Progenitor cell of endocrine pancreas (in vitro differentiated cells): ENCODE data around the gene COL11A2. TPM values are rescaled to one million over a fixed set of nuclear protein-coding genes. Genes with fewer than 3 reads are reported as not detected.
A peak's percentile ranks its signal among the peaks of the same experiment; 100 is the strongest.

Experiments
- DNase-seq: peaks from one replicate; pipeline ENCODE4 v3.0.0; 2021; ENCODE audit warnings: low spot score; ENCODE audit not compliant: unreplicated experiment
- H3K27ac Mint-ChIP-seq: 2 replicates; pipeline ENCODE4 v1.8.0; 2021; ENCODE audit warnings: mild to moderate bottlenecking, moderate library complexity, mixed read lengths
- H3K27me3 Mint-ChIP-seq: 2 replicates; pipeline ENCODE4 v1.8.0; 2021; ENCODE audit warnings: mixed read lengths
- H3K36me3 Mint-ChIP-seq: 2 replicates; pipeline ENCODE4 v1.8.0; 2022; ENCODE audit warnings: mixed read lengths; ENCODE audit not compliant: insufficient read depth
- H3K4me1 Mint-ChIP-seq: 2 replicates; pipeline ENCODE4 v1.8.0; 2021; ENCODE audit warnings: low read depth, mixed read lengths
- H3K4me3 Mint-ChIP-seq: 2 replicates; pipeline ENCODE4 v1.8.0; 2021; ENCODE audit warnings: low read depth, mild to moderate bottlenecking, moderate library complexity, mixed read lengths
- H3K9me3 Mint-ChIP-seq: 2 replicates; pipeline ENCODE4 v1.8.0; 2021; ENCODE audit warnings: low read depth, mixed read lengths
- total RNA-seq: library from RNA; stranded (reverse); gene quantifications from 2 replicates; pipeline ENCODE4 v1.2.1, GENCODE V29; 2021
- TF ChIP-seq, protein P1 (sequence below): fragments of 200-600 bp; sonication (generic); IDR thresholded peaks from one replicate; pipeline ENCODE4 v1.5.0; 2021; ENCODE audit warnings: antibody characterized with exemption, mild to moderate bottlenecking; ENCODE audit not compliant: unreplicated experiment

Gene COL11A2
- total RNA-seq, 1 donor from 2014 or later: 4.3 TPM

DNA sequence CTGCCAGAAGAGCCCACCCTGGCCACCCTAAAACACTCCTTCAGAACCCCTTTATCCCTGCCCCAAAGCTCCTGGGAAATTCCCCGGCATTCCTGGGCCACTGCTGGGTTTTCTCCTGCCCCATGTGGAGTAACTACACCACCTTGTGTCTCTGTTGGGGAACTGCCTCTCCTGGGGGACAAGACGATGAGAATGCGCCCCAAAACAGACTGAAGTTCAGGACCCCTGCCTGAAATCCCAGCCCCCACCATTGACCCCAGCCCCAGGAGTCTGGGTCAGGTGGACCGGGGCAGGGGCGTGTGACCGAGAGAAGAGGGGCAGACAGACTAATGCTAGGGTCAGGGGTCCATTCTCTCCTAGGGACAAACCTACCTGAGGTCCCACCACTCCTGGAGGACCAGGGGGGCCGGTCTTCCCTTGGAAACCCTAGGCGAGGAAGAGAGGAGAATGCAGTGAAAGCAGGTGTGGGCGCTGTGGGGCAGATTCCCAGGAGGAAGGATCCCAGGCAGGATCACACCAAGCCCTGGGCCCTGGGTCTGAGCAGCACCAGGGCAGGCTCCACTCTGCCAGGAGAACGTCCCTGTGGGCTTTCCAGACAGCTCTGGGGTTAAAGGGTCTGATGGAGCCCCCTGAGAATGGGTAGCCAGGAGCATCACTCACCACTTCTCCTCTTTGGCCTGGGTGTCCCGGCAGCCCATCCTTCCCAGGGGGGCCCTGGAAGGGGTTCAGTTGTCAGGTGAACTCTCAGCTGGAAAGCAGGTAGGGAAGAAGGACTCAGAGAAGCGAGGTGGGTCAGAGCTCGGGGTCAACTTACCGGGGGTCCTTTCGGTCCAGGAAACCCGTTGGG is 19.4 kb downstream of the COL11A2 start:
- Mint-ChIP-seq H3K27ac (peak overlapping the region; percentile 62), H3K4me3 (no peak overlapping the region), H3K9me3 (no peaks in the 10 kb centered on the region), H3K36me3 (no peaks in the 10 kb centered on the region), H3K4me1 (peaks cover 1% of the 10 kb centered on the region), H3K27me3 (peaks cover 22% of the 10 kb centered on the region)
- no peak for DNase-seq
- TF ChIP-seq, protein P1, sequence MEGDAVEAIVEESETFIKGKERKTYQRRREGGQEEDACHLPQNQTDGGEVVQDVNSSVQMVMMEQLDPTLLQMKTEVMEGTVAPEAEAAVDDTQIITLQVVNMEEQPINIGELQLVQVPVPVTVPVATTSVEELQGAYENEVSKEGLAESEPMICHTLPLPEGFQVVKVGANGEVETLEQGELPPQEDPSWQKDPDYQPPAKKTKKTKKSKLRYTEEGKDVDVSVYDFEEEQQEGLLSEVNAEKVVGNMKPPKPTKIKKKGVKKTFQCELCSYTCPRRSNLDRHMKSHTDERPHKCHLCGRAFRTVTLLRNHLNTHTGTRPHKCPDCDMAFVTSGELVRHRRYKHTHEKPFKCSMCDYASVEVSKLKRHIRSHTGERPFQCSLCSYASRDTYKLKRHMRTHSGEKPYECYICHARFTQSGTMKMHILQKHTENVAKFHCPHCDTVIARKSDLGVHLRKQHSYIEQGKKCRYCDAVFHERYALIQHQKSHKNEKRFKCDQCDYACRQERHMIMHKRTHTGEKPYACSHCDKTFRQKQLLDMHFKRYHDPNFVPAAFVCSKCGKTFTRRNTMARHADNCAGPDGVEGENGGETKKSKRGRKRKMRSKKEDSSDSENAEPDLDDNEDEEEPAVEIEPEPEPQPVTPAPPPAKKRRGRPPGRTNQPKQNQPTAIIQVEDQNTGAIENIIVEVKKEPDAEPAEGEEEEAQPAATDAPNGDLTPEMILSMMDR: peak; percentile 61

DNA sequence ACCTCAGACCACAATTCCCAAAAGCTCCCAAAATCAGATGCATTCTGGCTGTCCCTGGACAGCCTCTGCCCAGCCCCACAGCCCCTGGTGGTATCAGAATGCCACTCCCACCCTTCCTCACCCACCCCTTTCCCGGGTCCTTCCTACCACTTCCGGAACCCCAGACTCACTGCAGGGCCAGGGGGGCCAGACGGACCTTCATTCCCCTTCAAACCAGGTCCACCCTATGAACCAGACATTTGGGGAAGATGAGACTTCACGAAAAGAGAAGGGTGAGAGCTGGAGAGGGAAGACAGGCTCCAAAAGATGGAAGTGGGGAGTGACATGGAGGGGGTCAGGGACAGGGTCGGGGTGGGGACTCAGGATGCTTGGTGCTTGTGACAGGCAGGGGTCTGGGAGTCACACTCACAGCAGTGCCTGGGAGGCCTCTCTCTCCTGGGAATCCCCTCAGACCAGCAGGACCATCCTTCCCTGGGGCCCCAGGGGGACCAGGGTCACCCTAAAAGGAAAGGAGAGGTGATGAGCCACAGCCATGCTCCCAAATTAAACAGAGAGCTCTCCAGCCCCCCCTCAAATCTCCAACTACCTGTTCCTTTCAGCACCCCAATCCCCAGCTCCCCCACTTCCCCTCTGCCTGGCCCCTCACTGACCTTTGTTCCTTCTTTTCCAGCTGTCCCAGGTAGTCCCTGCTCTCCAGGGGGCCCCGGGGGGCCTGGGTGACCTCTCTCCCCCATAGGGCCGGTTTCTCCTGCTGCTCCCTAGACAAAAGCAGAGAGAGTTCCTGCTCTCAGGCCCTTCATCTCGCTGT is 20.2 kb downstream of the COL11A2 start:
- TF ChIP-seq, protein P1: no peak

DNA sequence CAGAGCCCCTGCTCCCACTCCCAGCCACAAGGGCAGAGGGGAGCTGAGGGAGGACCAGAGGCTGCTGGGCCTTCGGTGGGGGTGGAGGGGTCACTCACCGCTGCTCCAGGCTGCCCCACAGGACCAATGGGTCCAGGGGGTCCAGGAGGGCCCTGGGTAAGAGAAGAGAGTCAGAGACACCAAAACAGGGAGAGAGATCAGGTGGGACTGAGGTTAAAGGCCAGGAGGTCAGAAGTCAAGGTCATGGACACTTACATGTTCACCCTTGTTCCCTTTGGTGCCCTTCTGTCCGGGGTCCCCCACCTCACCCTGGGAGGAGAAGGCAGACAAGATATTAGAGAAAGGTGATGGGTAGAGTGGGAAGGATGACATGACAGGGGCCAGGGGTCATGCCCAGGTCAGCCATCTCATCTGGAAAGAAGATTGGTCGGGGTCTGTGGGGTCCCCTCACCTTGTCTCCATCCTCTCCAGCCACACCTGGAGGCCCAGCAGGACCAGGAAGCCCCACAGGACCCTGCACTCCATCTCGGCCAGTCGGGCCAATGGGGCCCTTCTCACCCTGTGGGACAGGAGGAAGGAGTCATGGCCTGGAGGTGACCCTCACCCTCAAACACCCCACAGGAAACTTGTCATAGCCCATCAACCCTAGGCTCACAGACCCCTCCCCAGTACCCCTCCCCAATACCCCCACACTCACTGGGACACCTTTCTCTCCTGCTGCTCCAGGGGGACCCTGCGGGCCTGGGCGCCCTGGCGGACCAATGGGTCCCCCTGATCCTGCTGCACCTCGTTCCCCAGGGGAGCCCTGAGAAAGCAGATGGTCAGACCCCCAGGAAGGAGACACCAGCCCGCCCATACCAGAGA is 21.0 kb downstream of the COL11A2 start:
- Mint-ChIP-seq H3K36me3 (no peaks in the 10 kb centered on the region), H3K4me3 (no peak overlapping the region), H3K27ac (no peak overlapping the region), H3K4me1 (peaks cover 1% of the 10 kb centered on the region), H3K27me3 (peaks cover 22% of the 10 kb centered on the region), H3K9me3 (no peaks in the 10 kb centered on the region)
- no peak for DNase-seq
- TF ChIP-seq, protein P1: no peak

More for the DNA sequence above, 20.2 kb downstream of the COL11A2 start:
- Mint-ChIP-seq H3K4me1 (peaks cover 1% of the 10 kb centered on the region), H3K36me3 (no peaks in the 10 kb centered on the region), H3K4me3 (no peak overlapping the region), H3K27me3 (peaks cover 22% of the 10 kb centered on the region), H3K27ac (no peak overlapping the region), H3K9me3 (no peaks in the 10 kb centered on the region)
- no peak for DNase-seq

DNA sequence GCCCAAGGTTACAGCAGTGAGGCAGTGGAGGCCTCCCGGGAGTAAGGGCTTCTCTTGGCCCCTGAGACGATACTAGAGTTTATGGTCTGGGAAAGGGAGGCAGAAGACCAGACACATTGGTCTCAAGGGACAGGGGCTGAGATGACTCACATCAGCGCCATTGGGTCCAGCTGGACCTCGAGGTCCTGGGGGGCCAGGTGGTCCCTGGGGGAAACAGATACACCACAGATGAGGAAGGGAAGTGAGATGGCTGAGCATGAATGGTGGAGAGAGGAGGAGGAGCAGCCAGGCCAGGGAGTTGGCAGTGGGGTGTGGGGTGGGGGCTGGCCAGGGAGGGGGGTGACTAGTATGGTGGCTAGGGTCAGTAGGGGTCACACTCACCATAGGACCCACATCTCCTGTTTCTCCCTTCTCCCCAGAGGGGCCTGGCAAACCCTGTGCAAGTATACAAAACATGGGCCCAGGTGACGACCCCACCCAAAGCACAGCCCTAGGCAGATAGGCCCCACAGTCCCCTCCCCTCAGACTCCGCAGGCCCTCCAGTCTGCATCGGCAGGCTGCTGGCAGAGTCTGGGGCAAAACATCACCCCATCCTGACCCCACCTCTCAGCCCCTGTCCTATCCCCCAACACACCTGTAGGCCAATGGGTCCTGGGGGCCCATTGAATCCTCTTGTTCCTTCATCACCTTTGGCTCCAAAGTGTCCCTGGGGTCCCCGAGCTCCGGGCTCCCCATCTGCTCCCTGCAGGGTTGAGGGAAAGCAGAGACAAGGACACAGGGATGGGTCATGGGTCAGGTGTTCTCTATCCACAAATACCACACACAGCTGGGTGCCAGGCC is 21.9 kb downstream of the COL11A2 start:
- TF ChIP-seq, protein P1: no peak
- H3K27ac Mint-ChIP-seq: no peak overlapping the region
- no peak overlapping the region for H3K4me3 Mint-ChIP-seq
- peaks cover 18% of the 10 kb centered on the region for H3K27me3 Mint-ChIP-seq
- H3K36me3 Mint-ChIP-seq: no peaks in the 10 kb centered on the region
- no peak for DNase-seq
- no peaks in the 10 kb centered on the region for H3K9me3 Mint-ChIP-seq
- H3K4me1 Mint-ChIP-seq: peaks cover 1% of the 10 kb centered on the region
